MCF 10A (cell line): ENCODE results near the gene ASTN2. TPM values are rescaled to one million over a fixed set of nuclear protein-coding genes. Genes with fewer than 3 reads are reported as not detected.
A peak's percentile ranks its signal among the peaks of the same experiment; 100 is the strongest.

Experiments
- BruUV-seq: library from RNA; stranded (reverse); fragments of 400-500 nt; replicated peaks from 2 replicates; lab custom pipeline; 2021; lab: Mats Ljungman, UMichigan
- CTCF ChIA-PET: fragments of 300-600 bp; sonication (Branson Sonifier 250); formaldehyde crosslinking; extraction: SDS; loops from one replicate; lab custom pipeline; 2021; ENCODE audit warnings: antibody characterized with exemption, inconsistent platforms; lab: Yijun Ruan, JAX
- POLR2A ChIA-PET: fragments of 300-600, 350-650 bp; sonication (Branson Sonifier 250); formaldehyde crosslinking; extraction: SDS; loops from one replicate; lab custom pipeline; 2020; ENCODE audit warnings: antibody characterized with exemption, inconsistent platforms; lab: Yijun Ruan, JAX
- DNase-seq: peaks from one replicate; pipeline ENCODE4 v3.0.0-alpha.2; 2018; ENCODE audit not compliant: unreplicated experiment
- H3K27ac Mint-ChIP-seq: one replicate; pipeline ENCODE4 v1.8.0; 2022; ENCODE audit warnings: mild to moderate bottlenecking, low read depth, mixed read lengths; ENCODE audit not compliant: unreplicated experiment
- H3K27me3 Mint-ChIP-seq: one replicate; pipeline ENCODE4 v1.8.0; 2022; ENCODE audit warnings: mixed read lengths; ENCODE audit not compliant: insufficient read depth, unreplicated experiment
- H3K36me3 Mint-ChIP-seq: one replicate; pipeline ENCODE4 v1.8.0; 2022; ENCODE audit warnings: mild to moderate bottlenecking, moderate library complexity, mixed read lengths; ENCODE audit not compliant: insufficient read depth, unreplicated experiment
- H3K4me1 Mint-ChIP-seq: one replicate; pipeline ENCODE4 v1.8.0; 2022; ENCODE audit warnings: mixed read lengths; ENCODE audit not compliant: insufficient read depth, unreplicated experiment
- H3K4me3 Mint-ChIP-seq: one replicate; pipeline ENCODE4 v1.8.0; 2022; ENCODE audit warnings: mild to moderate bottlenecking, moderate library complexity, mixed read lengths; ENCODE audit not compliant: unreplicated experiment
- H3K9me3 Mint-ChIP-seq: one replicate; pipeline ENCODE4 v1.8.0; 2022; ENCODE audit warnings: mixed read lengths; ENCODE audit not compliant: unreplicated experiment
- CTCF ChIP-seq: fragments of 200-600 bp; IDR thresholded peaks from one replicate; pipeline ENCODE4 v1.8.0; 2022; ENCODE audit warnings: antibody characterized with exemption, mild to moderate bottlenecking; ENCODE audit not compliant: unreplicated experiment
- intact Hi-C: fragments of 100-400 bp; cut with micrococcal nuclease; formaldehyde crosslinking; loops from 2 replicates; pipeline ENCODE4 v1.14.1; 2022
- total RNA-seq: library from RNA; stranded (reverse); gene quantifications from 2 replicates; pipeline ENCODE4 v1.2.3, GENCODE V29; 2022

ASTN2 gene
- total RNA-seq, 1 experiment from 2014 or later = 1.8 TPM

DNA sequence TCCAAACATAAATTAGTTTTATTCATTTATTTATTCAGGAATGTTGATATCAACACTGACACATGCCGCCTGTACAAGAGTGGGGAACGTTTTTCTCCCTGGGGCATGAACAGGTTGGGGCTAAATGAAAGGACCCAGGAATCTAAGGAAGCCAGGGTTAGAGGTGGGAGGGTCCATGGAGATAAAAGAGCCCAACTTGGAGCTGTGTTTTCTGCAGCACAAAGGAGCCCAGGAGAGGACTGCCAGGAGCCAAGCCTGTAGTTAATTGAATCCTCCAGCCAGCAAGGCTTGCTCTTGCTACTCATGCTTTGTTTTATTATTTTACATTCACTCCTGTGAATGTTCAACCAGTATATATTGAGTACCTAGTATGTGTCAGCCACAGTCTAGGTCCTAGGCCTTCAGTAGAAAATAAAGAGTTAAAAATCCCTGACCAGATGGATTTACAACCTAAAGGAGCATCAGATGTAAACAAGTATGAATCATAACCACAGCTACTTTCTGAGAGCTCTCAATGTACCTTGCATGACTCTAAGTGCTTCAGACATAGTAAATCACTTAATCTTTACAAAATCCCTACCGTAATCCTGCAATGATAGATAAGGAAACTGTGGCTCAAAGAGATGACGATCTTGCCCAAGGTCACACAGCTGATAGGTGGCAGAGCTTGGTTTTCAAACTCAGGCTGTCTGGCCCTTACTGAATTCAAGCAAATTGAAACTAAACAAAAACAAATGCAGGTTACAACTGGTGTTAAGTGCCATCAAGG lies 69.8 kb downstream of the ASTN2 start:
- no peaks in the 10 kb centered on the region for H3K4me1 Mint-ChIP-seq
- no peak overlapping the region for H3K27ac Mint-ChIP-seq
- intact Hi-C loops = no loop called here
- ChIA-PET CTCF (no interaction called here), POLR2A (no interaction called here)
- peaks cover 8% of the 10 kb centered on the region for H3K9me3 Mint-ChIP-seq
- H3K27me3 Mint-ChIP-seq = no peaks in the 10 kb centered on the region
- no TSS peak for BruUV-seq
- H3K36me3 Mint-ChIP-seq = no peaks in the 10 kb centered on the region
- no peak for DNase-seq
- TF ChIP-seq CTCF = no peak
- H3K4me3 Mint-ChIP-seq = no peak overlapping the region

DNA sequence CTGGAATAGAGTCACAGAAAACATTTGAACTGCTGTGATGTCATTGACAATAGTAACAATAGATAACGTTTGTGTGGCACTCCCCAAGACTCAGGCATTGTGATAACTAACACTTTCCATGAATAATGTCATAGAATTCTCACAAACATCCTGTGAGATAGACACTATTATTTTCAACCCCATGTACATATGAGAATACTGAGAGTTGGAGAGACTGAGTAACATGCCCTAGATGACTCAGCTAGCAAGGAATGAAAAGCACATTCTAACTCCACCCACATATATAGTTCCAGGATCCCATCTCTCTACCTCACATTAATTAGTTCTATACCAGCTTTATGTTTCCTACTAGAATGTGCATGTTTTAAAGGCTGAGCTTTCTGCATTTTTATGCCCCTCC lies 71.4 kb downstream of the ASTN2 start:
- no peaks in the 10 kb centered on the region for H3K27me3 Mint-ChIP-seq
- no peak overlapping the region for H3K27ac Mint-ChIP-seq
- peak; percentile 6 for DNase-seq
- intact Hi-C loops = no loop called here
- no peak overlapping the region for H3K4me3 Mint-ChIP-seq
- BruUV-seq = no TSS peak
- ChIA-PET CTCF (interaction anchor here (0.5 kb wide), 1 partner anchor 21 kb away, joined by 3 read pairs; no protein-coding TSS in a partner anchor), POLR2A (no interaction called here)
- no peaks in the 10 kb centered on the region for H3K4me1 Mint-ChIP-seq
- H3K9me3 Mint-ChIP-seq = peaks cover 18% of the 10 kb centered on the region
- H3K36me3 Mint-ChIP-seq = no peaks in the 10 kb centered on the region
- no peak for TF ChIP-seq CTCF

GRCh38 chr9:117341151-117341550 lies 73.7 kb downstream of the ASTN2 start:
- no peak overlapping the region for H3K4me3 Mint-ChIP-seq
- DNase-seq = no peak
- ChIA-PET CTCF (interaction anchor here (0.6 kb wide), 1 partner anchor 370 kb away, joined by 3 read pairs; no protein-coding TSS in a partner anchor), POLR2A (no interaction called here)
- no peaks in the 10 kb centered on the region for H3K27me3 Mint-ChIP-seq
- H3K4me1 Mint-ChIP-seq = no peaks in the 10 kb centered on the region
- intact Hi-C loops = no loop called here
- H3K36me3 Mint-ChIP-seq = no peaks in the 10 kb centered on the region
- peaks cover 22% of the 10 kb centered on the region for H3K9me3 Mint-ChIP-seq
- no peak overlapping the region for H3K27ac Mint-ChIP-seq
- TF ChIP-seq CTCF = no peak
- BruUV-seq = no TSS peak

DNA sequence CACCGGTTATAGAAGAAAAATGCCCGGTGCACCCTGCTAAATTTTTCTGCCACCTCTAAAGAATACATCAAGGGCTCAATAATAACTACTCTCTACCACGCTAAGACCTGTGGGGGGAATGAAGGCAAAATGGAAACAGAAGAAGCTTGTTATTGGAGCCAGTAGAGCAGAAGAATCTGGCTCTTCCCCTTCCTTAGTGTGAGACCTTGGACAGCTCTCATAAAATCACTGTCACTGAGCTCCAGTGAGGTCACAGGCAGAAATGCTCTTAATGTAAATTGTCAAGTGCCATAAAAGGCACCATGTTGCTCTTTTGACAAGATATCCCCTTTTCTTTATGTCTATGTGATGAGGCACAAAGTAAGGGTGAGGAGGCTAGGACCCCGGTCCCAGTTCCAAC lies 74.4 kb downstream of the ASTN2 start:
- CTCF ChIA-PET = no interaction called here
- intact Hi-C loops = no loop called here
- no peaks in the 10 kb centered on the region for H3K4me1 Mint-ChIP-seq
- no peaks in the 10 kb centered on the region for H3K36me3 Mint-ChIP-seq
- H3K27me3 Mint-ChIP-seq = no peaks in the 10 kb centered on the region
- no peak overlapping the region for H3K4me3 Mint-ChIP-seq
- DNase-seq = no peak
- H3K9me3 Mint-ChIP-seq = peaks cover 22% of the 10 kb centered on the region
- POLR2A ChIA-PET = no interaction called here
- no peak overlapping the region for H3K27ac Mint-ChIP-seq
- BruUV-seq = no TSS peak
- no peak for TF ChIP-seq CTCF
